HG03025 (cell line): ENCODE data around the gene PILRB.

Experiments used
- ATAC-seq: cut with Tn5 transposase; IDR thresholded peaks from one replicate; pipeline ENCODE4 v1.9.1; 2021; ENCODE audit warnings: mild to moderate bottlenecking, moderate library complexity; ENCODE audit not compliant: unreplicated experiment, low FRiP score

PILRB gene

GRCh38 chr7:100400656-100401055 is 42.7 kb downstream of the PILRB start:
- ATAC-seq, result no peak

- no peak for ATAC-seq
Observed at GRCh38 chr7:100401811-100402210, 43.9 kb downstream of the PILRB start.

- no peak for ATAC-seq
Observed at GRCh38 chr7:100402241-100402640, 44.3 kb downstream of the PILRB start.

GRCh38 chr7:100406767-100407166 is 48.9 kb downstream of the PILRB start:
- no peak for ATAC-seq

GRCh38 chr7:100407285-100408180 is 49.6 kb downstream of the PILRB start:
- ATAC-seq, result no peak

GRCh38 chr7:100411101-100411500 is 53.2 kb downstream of the PILRB start:
- no peak for ATAC-seq

- ATAC-seq, result no peak
Observed at GRCh38 chr7:100413346-100413745, 55.4 kb downstream of the PILRB start.

GRCh38 chr7:100413889-100414288 is 56.0 kb downstream of the PILRB start:
- no peak for ATAC-seq

- ATAC-seq, result no peak
Observed at GRCh38 chr7:100415448-100415847, 57.5 kb downstream of the PILRB start.
